Lower lobe of right lung (tissue), 2 donors: ENCODE results near the gene LAMA2. TPM values are rescaled to one million over a fixed set of nuclear protein-coding genes. Genes with fewer than 3 reads are reported as not detected.
"Not testable (repeated sequence)": the region's sequence is repeated elsewhere in the genome, so short reads cannot be mapped to it uniquely, and the experiment has no call there.

Experiments
- ATAC-seq, 2 donors: fragments of 200-7000 bp; cut with Tn5 transposase; one replicate each; pipeline ENCODE4 v1.9.1; 2020 to 2022; ENCODE audit warnings: mild to moderate bottlenecking in 2 of 2, moderate library complexity in 2 of 2
- DNase-seq: peaks from one replicate; pipeline ENCODE4 v3.0.0-alpha.2; 2020
- H3K27ac ChIP-seq: fragments of 200-600 bp; one replicate; pipeline ENCODE4 v1.8.0; 2022
- H3K27me3 ChIP-seq: fragments of 200-600 bp; one replicate; pipeline ENCODE4 v1.8.0; 2022; ENCODE audit warnings: low read depth
- H3K36me3 ChIP-seq: fragments of 200-600 bp; one replicate; pipeline ENCODE4 v1.8.0; 2022; ENCODE audit warnings: mild to moderate bottlenecking
- H3K4me1 ChIP-seq: fragments of 200-600 bp; one replicate; pipeline ENCODE4 v1.8.0; 2022
- H3K4me3 ChIP-seq: fragments of 200-600 bp; one replicate; pipeline ENCODE4 v1.8.0; 2022; ENCODE audit warnings: mild to moderate bottlenecking
- H3K9me3 ChIP-seq: fragments of 200-600 bp; one replicate; pipeline ENCODE4 v1.8.0; 2022
- CTCF ChIP-seq: fragments of 200-600 bp; IDR thresholded peaks from one replicate; pipeline ENCODE4 v1.8.0; 2022; ENCODE audit warnings: antibody characterized with exemption, mild to moderate bottlenecking
- intact Hi-C: fragments of 100-400 bp; cut with DNase I; formaldehyde crosslinking; loops from one replicate; pipeline ENCODE4 v1.11.0; 2022
- total RNA-seq: library from RNA; stranded (reverse); fragmentation: NEBNext Ultra II Directional; extraction: Animal tissue kit (Norgen Biotek cat#: 25700); gene quantifications from one replicate; pipeline ENCODE4 v1.2.1, GENCODE V29; 2021
- donor health status: DM: no; HTN: yes; CAD: no; lungs with severe emphysema.

LAMA2 gene
- total RNA-seq, 1 donor from 2014 or later: 49.6 TPM

- Histone ChIP-seq H3K9me3 (no peaks in the 10 kb centered on the region), H3K27me3 (no peaks in the 10 kb centered on the region), H3K4me3 (no peak overlapping the region), H3K36me3 (peaks cover 8% of the 10 kb centered on the region), H3K4me1 (no peaks in the 10 kb centered on the region), H3K27ac (no peak overlapping the region)
- intact Hi-C loops: no loop called here
- ATAC-seq: no peak
- no peak for TF ChIP-seq CTCF
- no peak for DNase-seq
Observed at GRCh38 chr6:129047834-129048233, 164.9 kb downstream of the LAMA2 start.

- H3K4me1 ChIP-seq: no peaks in the 10 kb centered on the region
- TF ChIP-seq CTCF: no peak
Observed at GRCh38 chr6:129050086-129050485, 167.1 kb downstream of the LAMA2 start.

GRCh38 chr6:129053143-129053542 lies 170.2 kb downstream of the LAMA2 start:
- H3K27ac ChIP-seq, intact Hi-C loops, H3K4me3 ChIP-seq, ATAC-seq, H3K4me1 ChIP-seq, H3K9me3 ChIP-seq, DNase-seq, H3K27me3 ChIP-seq: not testable (repeated sequence)
- peaks cover 13% of the 10 kb centered on the region for H3K36me3 ChIP-seq

More at GRCh38 chr6:129050086-129050485, 167.1 kb downstream of the LAMA2 start:
- intact Hi-C loops: no loop called here
- peaks cover 13% of the 10 kb centered on the region for H3K36me3 ChIP-seq
- H3K27ac ChIP-seq: no peak overlapping the region
- H3K27me3 ChIP-seq: no peaks in the 10 kb centered on the region
- no peak overlapping the region for H3K4me3 ChIP-seq
- ATAC-seq (no peak), DNase-seq (no peak)
- no peaks in the 10 kb centered on the region for H3K9me3 ChIP-seq

- Histone ChIP-seq H3K4me1 (no peaks in the 10 kb centered on the region), H3K4me3 (no peak overlapping the region), H3K27me3 (no peaks in the 10 kb centered on the region), H3K27ac (no peak overlapping the region), H3K36me3 (peaks cover 6% of the 10 kb centered on the region), H3K9me3 (no peaks in the 10 kb centered on the region)
- DNase-seq: no peak
- intact Hi-C loops: no loop called here
- TF ChIP-seq CTCF: no peak
- ATAC-seq: no peak
Observed at GRCh38 chr6:129055796-129056195, 172.9 kb downstream of the LAMA2 start.

- no peaks in the 10 kb centered on the region for H3K27me3 ChIP-seq
- TF ChIP-seq CTCF: no peak
- H3K4me3 ChIP-seq: no peak overlapping the region
- no peaks in the 10 kb centered on the region for H3K9me3 ChIP-seq
- intact Hi-C loops: no loop called here
- ATAC-seq (no peak), DNase-seq (no peak)
- H3K36me3 ChIP-seq: no peaks in the 10 kb centered on the region
- H3K4me1 ChIP-seq: no peaks in the 10 kb centered on the region
- H3K27ac ChIP-seq: no peak overlapping the region
Observed at GRCh38 chr6:129059650-129060049, 176.7 kb downstream of the LAMA2 start.

- no peak for TF ChIP-seq CTCF
- DNase-seq (no peak), ATAC-seq (no peak)
- no peaks in the 10 kb centered on the region for H3K36me3 ChIP-seq
- intact Hi-C loops: no loop called here
- H3K27me3 ChIP-seq: no peaks in the 10 kb centered on the region
- no peaks in the 10 kb centered on the region for H3K9me3 ChIP-seq
- H3K27ac ChIP-seq: no peak overlapping the region
- no peaks in the 10 kb centered on the region for H3K4me1 ChIP-seq
- H3K4me3 ChIP-seq: no peak overlapping the region
Observed at GRCh38 chr6:129069006-129069405, 186.1 kb downstream of the LAMA2 start.
